Type B pancreatic cell (in vitro differentiated cells): Measurements from ENCODE around the gene ZFYVE27. TPM values are rescaled to one million over a fixed set of nuclear protein-coding genes. Genes with fewer than 3 reads are reported as not detected.

ENCODE experiments used
- DNase-seq: peaks from one replicate; pipeline ENCODE4 v3.0.0; 2021; ENCODE audit warnings: mixed read lengths; ENCODE audit not compliant: unreplicated experiment; ENCODE audit errors: extremely low spot score
- H3K27ac Mint-ChIP-seq: 2 replicates; pipeline ENCODE4 v1.8.0; 2021; ENCODE audit warnings: mild to moderate bottlenecking, mixed read lengths
- H3K27me3 Mint-ChIP-seq: 2 replicates; pipeline ENCODE4 v1.8.0; 2021; ENCODE audit warnings: mixed read lengths
- H3K36me3 Mint-ChIP-seq: 2 replicates; pipeline ENCODE4 v1.8.0; 2021; ENCODE audit warnings: mixed read lengths
- H3K4me1 Mint-ChIP-seq: one replicate; pipeline ENCODE4 v1.8.0; 2021; ENCODE audit warnings: mixed read lengths; ENCODE audit not compliant: unreplicated experiment
- H3K4me3 Mint-ChIP-seq: 2 replicates; pipeline ENCODE4 v1.8.0; 2021; ENCODE audit warnings: mild to moderate bottlenecking, mixed read lengths
- H3K9me3 Mint-ChIP-seq: 2 replicates; pipeline ENCODE4 v1.8.0; 2021; ENCODE audit warnings: mixed read lengths
- CTCF ChIP-seq: fragments of 200-600 bp; sonication (generic); conservative IDR thresholded peaks from 2 replicates; pipeline ENCODE4 v1.5.0; 2021; ENCODE audit warnings: antibody characterized with exemption, mild to moderate bottlenecking
- total RNA-seq: library from RNA; stranded (reverse); gene quantifications from 2 replicates; pipeline ENCODE4 v1.2.1, GENCODE V29; 2021; ENCODE audit warnings: low replicate concordance

The ZFYVE27 gene
- total RNA-seq, 1 donor from 2014 or later, result 25.6 TPM

GRCh38 chr10:97782455-97783228 is 45.7 kb downstream of the ZFYVE27 start:
- no peak for DNase-seq
- peak; percentile 20 for TF ChIP-seq CTCF
- H3K9me3 Mint-ChIP-seq, result no peaks in the 10 kb centered on the region
- H3K27ac Mint-ChIP-seq, result no peak overlapping the region
- H3K4me1 Mint-ChIP-seq, result peaks cover 6% of the 10 kb centered on the region
- no peak overlapping the region for H3K4me3 Mint-ChIP-seq
- H3K36me3 Mint-ChIP-seq, result no peaks in the 10 kb centered on the region
- peaks cover 34% of the 10 kb centered on the region for H3K27me3 Mint-ChIP-seq

GRCh38 chr10:97784200-97784810 is 47.4 kb downstream of the ZFYVE27 start:
- Mint-ChIP-seq H3K4me1 (peaks cover 10% of the 10 kb centered on the region), H3K9me3 (no peaks in the 10 kb centered on the region), H3K4me3 (no peak overlapping the region), H3K36me3 (no peaks in the 10 kb centered on the region), H3K27me3 (peaks cover 35% of the 10 kb centered on the region), H3K27ac (no peak overlapping the region)
- no peak for TF ChIP-seq CTCF
- no peak for DNase-seq

DNA sequence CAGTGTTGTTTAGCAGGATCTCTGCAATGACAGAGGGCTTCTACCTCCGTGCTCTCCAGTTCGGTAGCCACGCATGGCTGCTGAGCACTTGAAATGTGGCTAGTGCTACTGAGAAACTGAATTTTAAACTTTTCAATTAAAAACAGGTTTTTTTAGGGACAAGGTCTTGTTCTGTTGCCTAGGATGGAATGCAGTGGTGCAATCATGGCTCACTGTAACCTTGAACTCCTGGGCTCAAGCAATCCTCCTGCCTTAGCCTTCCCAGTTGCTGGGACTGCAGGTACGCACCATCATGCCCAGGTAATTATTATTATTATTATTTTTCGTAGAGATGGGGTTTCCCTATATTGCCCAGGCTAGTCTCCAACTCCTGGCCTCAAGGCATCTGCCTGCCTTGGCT is 48.3 kb downstream of the ZFYVE27 start:
- Mint-ChIP-seq H3K4me1 (peaks cover 10% of the 10 kb centered on the region), H3K36me3 (no peaks in the 10 kb centered on the region), H3K27ac (no peak overlapping the region), H3K9me3 (no peaks in the 10 kb centered on the region), H3K4me3 (no peak overlapping the region), H3K27me3 (peaks cover 35% of the 10 kb centered on the region)
- DNase-seq, result no peak
- no peak for TF ChIP-seq CTCF

GRCh38 chr10:97785731-97786130 is 48.8 kb downstream of the ZFYVE27 start:
- no peaks in the 10 kb centered on the region for H3K36me3 Mint-ChIP-seq
- H3K4me3 Mint-ChIP-seq, result no peak overlapping the region
- peaks cover 9% of the 10 kb centered on the region for H3K4me1 Mint-ChIP-seq
- DNase-seq, result no peak
- H3K27me3 Mint-ChIP-seq, result peaks cover 35% of the 10 kb centered on the region
- no peak overlapping the region for H3K27ac Mint-ChIP-seq
- H3K9me3 Mint-ChIP-seq, result no peaks in the 10 kb centered on the region
- TF ChIP-seq CTCF, result no peak

DNA sequence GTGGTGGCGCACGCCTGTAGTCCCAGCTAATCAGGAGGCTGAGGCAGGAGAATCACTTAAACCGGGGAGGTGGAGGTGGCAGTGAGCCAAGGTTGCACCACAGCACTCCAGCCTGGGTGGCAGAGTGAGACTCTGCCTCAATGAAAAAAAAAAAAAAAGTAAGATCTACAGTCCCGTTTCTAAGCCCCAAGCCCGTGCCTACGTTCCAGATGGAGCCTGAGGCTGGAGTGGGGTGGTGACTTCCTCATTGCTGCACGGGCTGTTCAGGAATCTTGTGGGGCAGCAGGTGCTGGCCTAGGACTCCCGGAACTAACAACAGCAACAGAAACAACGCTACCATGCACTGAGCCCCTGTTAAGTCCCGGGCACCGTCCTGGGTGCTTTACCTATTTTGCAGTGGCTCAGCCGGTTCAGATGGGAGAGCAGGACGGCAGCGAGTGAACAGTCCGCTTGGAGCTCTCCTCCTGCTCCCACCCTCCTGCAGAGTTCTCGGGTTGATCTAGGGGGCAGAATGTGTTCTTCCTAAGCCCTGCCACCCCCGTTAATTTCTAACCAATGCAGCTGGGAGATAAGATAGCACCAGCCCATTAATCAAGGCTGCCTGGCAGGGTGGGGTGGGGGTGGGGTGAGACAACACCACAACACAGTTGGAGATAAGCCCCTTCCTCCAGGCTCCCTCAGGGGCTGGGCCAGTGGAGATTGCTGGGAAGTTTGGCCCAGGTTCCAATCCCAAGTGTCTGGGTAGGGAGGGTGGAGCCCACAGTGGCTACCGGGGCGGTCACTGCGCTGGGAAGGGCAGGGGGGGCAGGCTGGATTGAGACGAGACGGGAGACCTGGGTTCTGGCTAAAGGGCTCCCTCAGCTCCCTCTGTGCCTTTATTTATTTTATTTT is 51.9 kb downstream of the ZFYVE27 start:
- H3K4me1 Mint-ChIP-seq, result peaks cover 4% of the 10 kb centered on the region
- H3K27ac Mint-ChIP-seq, result peak overlapping the region; percentile 77
- no peaks in the 10 kb centered on the region for H3K36me3 Mint-ChIP-seq
- TF ChIP-seq CTCF, result no peak
- no peak for DNase-seq
- H3K27me3 Mint-ChIP-seq, result peaks cover 40% of the 10 kb centered on the region
- H3K4me3 Mint-ChIP-seq, result peak overlapping the region; percentile 77
- no peaks in the 10 kb centered on the region for H3K9me3 Mint-ChIP-seq
